Measurements from ENCODE around the gene CCDC107. TPM values are rescaled to one million over a fixed set of nuclear protein-coding genes. Genes with fewer than 3 reads are reported as not detected.

CCDC107 gene
- total RNA-seq, 1 donor from 2014 or later: 17.2 TPM

DNA sequence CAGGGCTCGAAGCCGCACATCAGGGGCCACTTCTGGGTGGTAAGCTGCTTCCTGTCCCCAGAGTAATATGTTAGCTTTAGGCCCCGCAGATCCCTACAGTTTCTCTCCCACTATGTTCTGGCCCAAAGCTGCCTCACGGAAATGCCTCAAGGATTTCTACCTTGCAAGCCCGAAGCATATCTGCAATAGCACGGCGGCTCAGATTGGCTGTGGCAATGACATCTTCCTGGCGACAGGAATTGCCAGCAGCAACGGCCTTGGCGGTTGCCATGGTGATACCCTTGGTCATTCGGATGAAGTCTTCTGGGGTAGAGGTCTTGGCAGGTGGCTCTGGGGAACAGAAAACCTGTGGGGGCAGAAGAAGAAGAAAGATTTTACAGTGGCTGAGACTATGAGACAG lies 41.9 kb downstream of the CCDC107 start:
- Histone ChIP-seq H3K27me3 (no peaks in the 10 kb centered on the region), H3K4me1 (no peaks in the 10 kb centered on the region), H3K36me3 (peaks cover 12 to 80% of the 10 kb centered on the region in 2 donors), H3K9me3 (no peaks in the 10 kb centered on the region), H3K4me3 (no peak overlapping the region), H3K27ac (no peak overlapping the region)
- intact Hi-C loops (cut with DNase I): no loop called here
- no peak for TF ChIP-seq POLR2A (IDR thresholded peaks at IDR 0.05)
- DNase-seq (ENCODE audit: extremely low spot score in 2 of 2): no peak

GRCh38 chr9:35700942-35701341 lies 42.9 kb downstream of the CCDC107 start:
- no peak overlapping the region for H3K27ac ChIP-seq
- TF ChIP-seq POLR2A (IDR thresholded peaks at IDR 0.05): no peak
- TF ChIP-seq POLR2AphosphoS5 (IDR thresholded peaks at IDR 0.05; ENCODE audit: insufficient read depth in 1 of 2, low read depth in 1 of 2): no peak
- TF ChIP-seq, protein P1, sequence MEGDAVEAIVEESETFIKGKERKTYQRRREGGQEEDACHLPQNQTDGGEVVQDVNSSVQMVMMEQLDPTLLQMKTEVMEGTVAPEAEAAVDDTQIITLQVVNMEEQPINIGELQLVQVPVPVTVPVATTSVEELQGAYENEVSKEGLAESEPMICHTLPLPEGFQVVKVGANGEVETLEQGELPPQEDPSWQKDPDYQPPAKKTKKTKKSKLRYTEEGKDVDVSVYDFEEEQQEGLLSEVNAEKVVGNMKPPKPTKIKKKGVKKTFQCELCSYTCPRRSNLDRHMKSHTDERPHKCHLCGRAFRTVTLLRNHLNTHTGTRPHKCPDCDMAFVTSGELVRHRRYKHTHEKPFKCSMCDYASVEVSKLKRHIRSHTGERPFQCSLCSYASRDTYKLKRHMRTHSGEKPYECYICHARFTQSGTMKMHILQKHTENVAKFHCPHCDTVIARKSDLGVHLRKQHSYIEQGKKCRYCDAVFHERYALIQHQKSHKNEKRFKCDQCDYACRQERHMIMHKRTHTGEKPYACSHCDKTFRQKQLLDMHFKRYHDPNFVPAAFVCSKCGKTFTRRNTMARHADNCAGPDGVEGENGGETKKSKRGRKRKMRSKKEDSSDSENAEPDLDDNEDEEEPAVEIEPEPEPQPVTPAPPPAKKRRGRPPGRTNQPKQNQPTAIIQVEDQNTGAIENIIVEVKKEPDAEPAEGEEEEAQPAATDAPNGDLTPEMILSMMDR (IDR thresholded peaks at IDR 0.05): no peak
- no peaks in the 10 kb centered on the region for H3K9me3 ChIP-seq
- no peaks in the 10 kb centered on the region for H3K4me1 ChIP-seq
- no peak overlapping the region for H3K4me3 ChIP-seq
- DNase-seq (ENCODE audit: extremely low spot score in 2 of 2): no peak
- peaks cover 14 to 90% of the 10 kb centered on the region in 2 donors for H3K36me3 ChIP-seq
- intact Hi-C loops (cut with DNase I): no loop called here
- H3K27me3 ChIP-seq: no peaks in the 10 kb centered on the region

DNA sequence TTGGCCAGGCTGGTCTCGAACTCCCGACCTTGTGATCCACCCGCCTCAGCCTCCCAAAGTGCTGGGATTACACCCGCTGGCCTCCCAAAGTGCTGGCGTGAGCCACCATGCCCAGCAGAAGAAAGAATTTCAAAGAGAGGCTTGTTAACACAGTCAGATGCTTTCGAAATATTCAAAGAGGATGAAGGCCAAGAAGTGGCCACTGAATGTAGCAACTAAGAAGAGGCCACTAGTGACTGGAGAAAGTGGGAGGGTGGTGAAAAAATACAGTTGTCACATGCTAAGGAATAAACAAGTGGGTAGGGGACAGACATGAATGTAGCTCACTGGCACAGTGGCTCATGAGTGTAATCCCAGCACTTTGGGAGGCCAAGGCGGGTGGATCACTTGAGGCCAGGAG lies 44.6 kb downstream of the CCDC107 start:
- H3K4me1 ChIP-seq: no peaks in the 10 kb centered on the region
- H3K9me3 ChIP-seq: no peaks in the 10 kb centered on the region
- no peak overlapping the region for H3K27ac ChIP-seq
- TF ChIP-seq, protein P1 (IDR thresholded peaks at IDR 0.05): no peak
- DNase-seq (ENCODE audit: extremely low spot score in 2 of 2): no peak
- H3K27me3 ChIP-seq: no peaks in the 10 kb centered on the region
- intact Hi-C loops (cut with DNase I): no loop called here
- no peak overlapping the region for H3K4me3 ChIP-seq
- peaks cover 16 to 100% of the 10 kb centered on the region in 2 donors for H3K36me3 ChIP-seq

DNA sequence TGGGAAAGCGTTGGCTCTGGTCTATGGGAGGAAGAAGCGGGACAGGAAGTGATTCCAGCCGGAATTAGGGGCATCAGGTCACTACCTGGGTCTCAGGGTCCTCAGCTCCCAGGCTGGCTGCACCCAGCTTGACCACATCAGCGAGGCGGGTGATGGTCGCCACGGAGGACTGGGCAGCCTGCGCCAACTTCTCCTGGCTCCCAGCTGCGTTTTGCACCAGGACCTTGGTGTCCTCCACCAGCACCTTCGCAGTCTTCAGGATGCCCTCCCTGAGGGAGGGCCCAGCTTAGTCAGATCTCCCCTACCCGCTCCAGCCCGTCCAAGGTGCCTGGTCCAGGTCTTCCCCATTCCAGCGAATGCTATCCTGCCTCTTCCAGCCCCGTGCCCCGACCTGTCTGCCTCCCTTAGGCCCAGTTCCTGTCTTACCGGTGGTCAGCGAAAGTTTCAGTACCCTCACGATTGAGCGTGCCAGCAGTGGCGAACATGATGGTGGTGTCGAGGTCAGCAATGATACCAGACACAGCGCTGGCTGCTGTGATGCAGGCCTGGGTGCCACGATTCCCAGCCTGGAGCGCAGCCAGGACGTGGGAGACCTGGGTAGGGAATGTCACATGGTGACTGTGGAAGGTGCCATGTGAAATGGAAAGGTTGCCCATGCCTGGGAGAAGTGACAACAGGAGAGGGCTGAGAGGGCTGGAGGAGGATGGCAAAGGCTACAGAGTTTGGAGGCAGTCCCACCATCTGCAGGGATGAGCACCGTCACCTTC lies 46.0 kb downstream of the CCDC107 start:
- no peak for DNase-seq (ENCODE audit: extremely low spot score in 2 of 2)
- no peaks in the 10 kb centered on the region for H3K27me3 ChIP-seq
- peaks cover 16 to 100% of the 10 kb centered on the region in 2 donors for H3K36me3 ChIP-seq
- no peak for TF ChIP-seq POLR2A (IDR thresholded peaks at IDR 0.05)
- TF ChIP-seq POLR2AphosphoS5 (IDR thresholded peaks at IDR 0.05; ENCODE audit: insufficient read depth in 1 of 2, low read depth in 1 of 2): peak in 1 of 2 donors; percentile 6
- TF ChIP-seq, protein P1 (IDR thresholded peaks at IDR 0.05): no peak
- no peak overlapping the region for H3K27ac ChIP-seq
- no peak overlapping the region for H3K4me3 ChIP-seq
- intact Hi-C loops (cut with DNase I): no loop called here
- no peaks in the 10 kb centered on the region for H3K9me3 ChIP-seq
- H3K4me1 ChIP-seq: no peaks in the 10 kb centered on the region

DNA sequence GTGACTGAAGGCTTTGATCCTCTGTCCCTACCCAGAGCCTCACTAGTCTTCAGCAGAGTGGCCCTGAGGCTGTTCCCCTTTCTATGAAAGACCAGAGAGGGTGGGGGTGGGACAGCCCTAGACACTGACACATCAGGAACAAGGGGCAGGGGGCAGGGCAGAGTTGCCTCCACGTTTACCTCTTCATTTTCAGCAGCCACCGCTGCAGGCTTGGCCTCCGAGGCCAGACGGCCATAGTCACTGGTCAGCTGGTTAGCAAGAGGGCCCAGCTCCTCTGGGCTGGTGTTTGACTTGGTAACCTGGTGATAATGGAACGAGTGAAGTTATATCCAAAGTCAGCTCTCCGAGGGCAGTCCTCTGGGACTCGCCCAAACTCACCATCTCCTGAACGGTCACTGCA lies 47.3 kb downstream of the CCDC107 start:
- Histone ChIP-seq H3K36me3 (peaks cover 16 to 95% of the 10 kb centered on the region in 2 donors), H3K4me3 (no peak overlapping the region), H3K27me3 (no peaks in the 10 kb centered on the region), H3K4me1 (no peaks in the 10 kb centered on the region), H3K9me3 (no peaks in the 10 kb centered on the region), H3K27ac (no peak overlapping the region)
- intact Hi-C loops (cut with DNase I): no loop called here
- TF ChIP-seq, protein P1 (IDR thresholded peaks at IDR 0.05): no peak
- no peak for TF ChIP-seq POLR2AphosphoS5 (IDR thresholded peaks at IDR 0.05; ENCODE audit: insufficient read depth in 1 of 2, low read depth in 1 of 2)
- no peak for TF ChIP-seq POLR2A (IDR thresholded peaks at IDR 0.05)
- DNase-seq (ENCODE audit: extremely low spot score in 2 of 2): no peak
